Rectal smooth muscle tissue (tissue), 1 donor: ENCODE results near the gene BAIAP3.

ENCODE experiments used
- H3K27ac ChIP-seq: one replicate; pipeline ENCODE4 v1.7.0; 2013; ENCODE audit warnings: low read depth, low read length, inconsistent platforms
- H3K27me3 ChIP-seq: one replicate; pipeline ENCODE4 v1.7.0; 2013; ENCODE audit warnings: low read length; ENCODE audit not compliant: control insufficient read depth, insufficient read depth
- H3K36me3 ChIP-seq: one replicate; pipeline ENCODE4 v1.7.0; 2013; ENCODE audit warnings: low read length; ENCODE audit not compliant: control insufficient read depth, insufficient read depth
- H3K4me1 ChIP-seq: one replicate; pipeline ENCODE4 v1.7.0; 2013; ENCODE audit warnings: low read length; ENCODE audit not compliant: control insufficient read depth, insufficient read depth
- H3K4me3 ChIP-seq: one replicate; pipeline ENCODE4 v1.7.0; 2013; ENCODE audit warnings: low read length
- H3K9ac ChIP-seq: one replicate; pipeline ENCODE4 v1.7.0; 2013; ENCODE audit warnings: low read length

BAIAP3 gene, protein sequence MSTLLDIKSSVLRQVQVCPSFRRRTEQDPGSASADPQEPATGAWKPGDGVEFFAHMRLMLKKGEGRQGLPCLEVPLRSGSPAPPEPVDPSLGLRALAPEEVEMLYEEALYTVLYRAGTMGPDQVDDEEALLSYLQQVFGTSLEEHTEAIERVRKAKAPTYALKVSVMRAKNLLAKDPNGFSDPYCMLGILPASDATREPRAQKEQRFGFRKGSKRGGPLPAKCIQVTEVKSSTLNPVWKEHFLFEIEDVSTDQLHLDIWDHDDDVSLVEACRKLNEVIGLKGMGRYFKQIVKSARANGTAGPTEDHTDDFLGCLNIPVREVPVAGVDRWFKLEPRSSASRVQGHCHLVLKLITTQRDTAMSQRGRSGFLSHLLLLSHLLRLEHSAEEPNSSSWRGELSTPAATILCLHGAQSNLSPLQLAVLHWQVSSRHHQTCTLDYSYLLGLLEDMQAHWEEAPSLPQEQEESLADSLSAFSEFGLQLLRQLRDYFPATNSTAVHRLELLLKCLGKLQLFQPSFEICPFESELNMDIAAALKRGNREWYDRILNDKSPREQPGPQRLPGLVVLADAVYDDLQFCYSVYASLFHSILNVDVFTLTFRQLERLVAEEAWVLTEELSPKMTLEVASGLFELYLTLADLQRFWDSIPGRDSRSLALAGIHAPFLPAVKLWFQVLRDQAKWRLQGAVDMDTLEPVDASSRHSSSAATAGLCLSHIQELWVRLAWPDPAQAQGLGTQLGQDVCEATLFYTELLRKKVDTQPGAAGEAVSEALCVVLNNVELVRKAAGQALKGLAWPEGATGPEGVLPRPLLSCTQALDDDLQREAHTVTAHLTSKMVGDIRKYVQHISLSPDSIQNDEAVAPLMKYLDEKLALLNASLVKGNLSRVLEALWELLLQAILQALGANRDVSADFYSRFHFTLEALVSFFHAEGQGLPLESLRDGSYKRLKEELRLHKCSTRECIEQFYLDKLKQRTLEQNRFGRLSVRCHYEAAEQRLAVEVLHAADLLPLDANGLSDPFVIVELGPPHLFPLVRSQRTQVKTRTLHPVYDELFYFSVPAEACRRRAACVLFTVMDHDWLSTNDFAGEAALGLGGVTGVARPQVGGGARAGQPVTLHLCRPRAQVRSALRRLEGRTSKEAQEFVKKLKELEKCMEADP

DNA sequence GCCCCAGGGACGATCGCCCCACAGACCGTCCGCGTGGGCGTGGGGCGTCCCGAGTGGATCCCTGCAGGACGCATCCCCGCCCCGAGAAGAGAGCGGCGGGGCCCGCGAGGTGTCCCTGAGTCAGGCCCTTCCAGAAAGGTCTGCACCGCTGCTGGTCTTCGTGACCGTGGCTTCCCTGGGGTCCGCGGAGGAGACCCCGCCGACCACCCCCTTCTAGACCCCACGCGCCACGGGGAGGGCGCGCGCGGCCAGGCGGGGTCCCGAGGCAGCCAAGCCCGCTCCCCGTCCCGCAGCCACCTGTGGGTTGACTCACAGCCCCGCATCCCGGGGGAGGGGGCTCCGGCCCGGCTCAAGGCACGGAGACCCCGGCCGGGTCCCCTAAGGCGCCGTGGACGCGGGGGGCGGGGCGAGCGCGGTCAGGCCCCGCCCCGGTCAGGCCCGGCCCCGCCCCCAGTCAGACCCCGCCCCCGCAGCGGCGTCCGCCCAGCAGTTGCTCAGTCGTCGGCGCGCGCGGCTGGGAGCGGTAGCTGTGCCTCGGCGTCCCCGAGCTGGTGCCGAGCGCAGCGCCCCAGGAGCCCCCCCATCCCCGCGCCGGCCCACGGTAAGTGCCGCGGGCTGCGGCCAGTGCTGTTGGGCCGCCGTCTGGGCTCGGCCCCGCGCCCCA, at the start of gene BAIAP3:
BAIAP3 (plus strand) TSS at position 497 of the 664 bp plus-strand sequence. CDS start 4,905 bp downstream, outside the sequence.
- H3K27me3 ChIP-seq = peaks cover 36% of the 10 kb centered on the region
- H3K4me1 ChIP-seq = no peaks in the 10 kb centered on the region
- no peaks in the 10 kb centered on the region for H3K36me3 ChIP-seq
- no peak within 1 kb of the TSS for H3K9ac ChIP-seq
- H3K27ac ChIP-seq = no peak within 1 kb of the TSS
- peak within 1 kb of the TSS; percentile 48 for H3K4me3 ChIP-seq

GRCh38 chr16:1283996-1284616, 49.3 kb upstream of the BAIAP3 start:
- Histone ChIP-seq H3K4me3 (no peak overlapping the region), H3K27me3 (peaks cover 15% of the 10 kb centered on the region), H3K4me1 (no peaks in the 10 kb centered on the region), H3K36me3 (no peaks in the 10 kb centered on the region), H3K27ac (no peak overlapping the region), H3K9ac (no peak overlapping the region)

DNA sequence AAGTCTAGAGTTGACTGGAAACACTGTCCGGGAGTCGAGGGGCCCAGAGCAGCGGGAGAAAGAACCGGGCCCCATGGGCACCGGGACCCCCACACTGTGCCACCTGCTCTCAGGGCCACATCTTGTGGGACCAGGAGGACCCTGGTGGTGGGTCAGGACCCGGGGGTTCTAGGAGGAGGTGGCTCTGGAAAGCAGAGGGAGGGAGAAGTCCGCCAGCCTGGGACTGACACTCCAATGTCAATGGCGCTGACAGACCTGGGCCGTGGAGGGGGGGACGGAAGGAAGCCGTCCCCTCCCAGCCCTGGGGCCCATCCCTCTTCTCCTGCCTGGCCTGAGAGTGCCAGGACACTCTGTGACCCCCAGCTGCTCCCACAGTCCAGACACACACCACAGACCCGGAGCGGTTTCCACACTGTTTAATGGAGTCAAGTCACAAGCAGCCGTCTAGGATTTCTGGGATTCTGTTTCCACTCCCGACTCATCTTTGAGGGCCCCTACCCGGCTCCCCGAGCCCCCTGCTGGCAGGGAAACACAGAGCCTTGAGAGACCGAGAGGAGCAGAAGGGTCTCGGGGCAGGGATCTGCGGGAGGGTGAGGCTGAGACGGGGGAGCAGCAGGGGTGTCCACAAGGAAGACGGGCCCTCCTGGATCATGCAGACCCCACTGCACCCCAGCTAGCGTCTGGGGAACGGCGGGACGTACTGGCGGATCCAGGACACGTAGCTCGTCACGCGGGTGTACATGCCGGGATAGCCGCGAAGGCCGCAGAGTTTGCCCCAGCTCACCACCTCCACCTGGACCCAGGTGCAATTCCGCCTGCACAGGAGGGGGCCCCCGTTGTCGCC, 47.6 kb upstream of the BAIAP3 start:
- Histone ChIP-seq H3K4me3 (no peak overlapping the region), H3K4me1 (no peaks in the 10 kb centered on the region), H3K27me3 (peaks cover 25% of the 10 kb centered on the region), H3K36me3 (no peaks in the 10 kb centered on the region), H3K27ac (no peak overlapping the region), H3K9ac (no peak overlapping the region)

GRCh38 chr16:1286513-1287094, 46.8 kb upstream of the BAIAP3 start:
- H3K4me1 ChIP-seq = no peaks in the 10 kb centered on the region
- H3K9ac ChIP-seq = no peak overlapping the region
- H3K36me3 ChIP-seq = no peaks in the 10 kb centered on the region
- H3K4me3 ChIP-seq = no peak overlapping the region
- H3K27me3 ChIP-seq = peaks cover 26% of the 10 kb centered on the region
- H3K27ac ChIP-seq = no peak overlapping the region

GRCh38 chr16:1287982-1288670, 45.3 kb upstream of the BAIAP3 start:
- no peak overlapping the region for H3K27ac ChIP-seq
- no peaks in the 10 kb centered on the region for H3K36me3 ChIP-seq
- H3K4me3 ChIP-seq = no peak overlapping the region
- H3K27me3 ChIP-seq = peaks cover 28% of the 10 kb centered on the region
- no peaks in the 10 kb centered on the region for H3K4me1 ChIP-seq
- no peak overlapping the region for H3K9ac ChIP-seq

- H3K27me3 ChIP-seq = peaks cover 28% of the 10 kb centered on the region
- H3K9ac ChIP-seq = no peak overlapping the region
- H3K27ac ChIP-seq = no peak overlapping the region
- H3K4me3 ChIP-seq = no peak overlapping the region
- H3K4me1 ChIP-seq = no peaks in the 10 kb centered on the region
- no peaks in the 10 kb centered on the region for H3K36me3 ChIP-seq
These were observed 44.5 kb upstream of the BAIAP3 start for GRCh38 chr16:1288813-1289476.

GRCh38 chr16:1289477-1289866, 44.0 kb upstream of the BAIAP3 start:
- no peaks in the 10 kb centered on the region for H3K36me3 ChIP-seq
- H3K27ac ChIP-seq = no peak overlapping the region
- no peaks in the 10 kb centered on the region for H3K4me1 ChIP-seq
- no peak overlapping the region for H3K4me3 ChIP-seq
- H3K27me3 ChIP-seq = peaks cover 28% of the 10 kb centered on the region
- no peak overlapping the region for H3K9ac ChIP-seq

DNA sequence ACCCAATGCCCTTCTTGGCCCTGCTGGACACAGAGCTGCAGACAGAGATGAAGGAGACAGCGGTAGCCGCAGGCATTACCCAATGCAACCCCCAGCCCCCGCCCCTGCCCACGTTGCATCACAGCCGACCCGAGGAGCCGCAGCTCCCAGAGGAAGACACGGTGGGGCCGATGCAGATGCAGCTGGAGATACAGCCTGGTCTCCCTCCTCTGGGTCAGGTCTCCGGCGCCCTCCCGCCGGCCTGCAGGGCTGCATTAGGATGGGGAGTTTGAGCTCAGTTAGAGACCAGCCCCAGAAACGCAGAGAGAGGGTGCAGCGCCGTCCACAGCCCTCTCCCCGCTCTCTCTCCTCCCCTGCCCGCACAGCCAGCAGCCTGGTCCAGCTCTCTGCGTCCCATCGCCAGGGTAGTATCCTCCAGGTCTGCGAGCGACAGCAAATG, 43.4 kb upstream of the BAIAP3 start:
- no peak overlapping the region for H3K27ac ChIP-seq
- H3K4me1 ChIP-seq = no peaks in the 10 kb centered on the region
- H3K36me3 ChIP-seq = no peaks in the 10 kb centered on the region
- peaks cover 28% of the 10 kb centered on the region for H3K27me3 ChIP-seq
- no peak overlapping the region for H3K9ac ChIP-seq
- H3K4me3 ChIP-seq = no peak overlapping the region

GRCh38 chr16:1290860-1291575, 42.4 kb upstream of the BAIAP3 start:
- Histone ChIP-seq H3K9ac (no peak overlapping the region), H3K27ac (no peak overlapping the region), H3K36me3 (no peaks in the 10 kb centered on the region), H3K4me3 (no peak overlapping the region), H3K27me3 (peaks cover 23% of the 10 kb centered on the region), H3K4me1 (no peaks in the 10 kb centered on the region)

DNA sequence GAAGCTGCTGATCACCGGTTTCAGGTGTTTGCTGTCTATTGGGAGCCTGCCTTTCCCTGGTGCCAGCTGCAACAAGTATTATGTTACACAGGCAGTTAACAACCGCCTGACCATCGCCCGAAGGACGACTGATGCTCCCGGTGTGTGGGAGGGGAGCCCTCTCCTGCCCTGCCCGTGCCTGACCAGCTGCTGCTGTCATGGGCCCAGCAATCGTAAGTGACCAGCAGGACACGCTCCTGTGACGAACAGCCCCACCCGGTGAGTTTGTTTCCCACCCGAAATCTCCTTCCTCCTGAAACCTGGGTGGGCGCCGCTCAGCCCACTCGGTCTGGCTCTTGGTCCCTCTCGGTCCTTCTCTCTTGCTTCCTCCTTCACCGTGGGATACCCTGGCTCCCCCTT, 41.9 kb upstream of the BAIAP3 start:
- no peak overlapping the region for H3K9ac ChIP-seq
- H3K4me1 ChIP-seq = no peaks in the 10 kb centered on the region
- no peak overlapping the region for H3K27ac ChIP-seq
- H3K27me3 ChIP-seq = peaks cover 19% of the 10 kb centered on the region
- H3K4me3 ChIP-seq = no peak overlapping the region
- no peaks in the 10 kb centered on the region for H3K36me3 ChIP-seq
